NCI-H2029 treated with DMSO at 0.1 percent for 48 hours (cell line): ENCODE data around the gene RNF38.
"Not testable (repeated sequence)": the region's sequence is repeated elsewhere in the genome, so short reads cannot be mapped to it uniquely, and the experiment has no call there.

ENCODE experiments used
- DNase-seq: peaks from one replicate; lab custom pipeline; 2025; lab: John Stamatoyannopoulos, UW

RNF38 gene

GRCh38 chr9:36294996-36295395 is 105.1 kb downstream of the RNF38 start:
- DNase-seq, result not testable (repeated sequence)

- no peak for DNase-seq
Measured at GRCh38 chr9:36293918-36294317, 106.2 kb downstream of the RNF38 start.

GRCh38 chr9:36293171-36293570 is 106.9 kb downstream of the RNF38 start:
- no peak for DNase-seq

GRCh38 chr9:36292641-36293040 is 107.4 kb downstream of the RNF38 start:
- DNase-seq, result no peak

- DNase-seq, result no peak
Measured at GRCh38 chr9:36290996-36291395, 109.1 kb downstream of the RNF38 start.

GRCh38 chr9:36289836-36290435 is 110.1 kb downstream of the RNF38 start:
- DNase-seq, result no peak

GRCh38 chr9:36288070-36288469 is 112.0 kb downstream of the RNF38 start:
- no peak for DNase-seq
